GM21529 (cell line): ENCODE measurements around the gene LSAMP.
A peak's percentile ranks its signal among the peaks of the same experiment; 100 is the strongest.
"Not testable (repeated sequence)": the region's sequence is repeated elsewhere in the genome, so short reads cannot be mapped to it uniquely, and the experiment has no call there.

Source experiments
- ATAC-seq: cut with Tn5 transposase; IDR thresholded peaks from one replicate; pipeline ENCODE4 v1.9.1; 2021; ENCODE audit not compliant: unreplicated experiment

The LSAMP gene

DNA sequence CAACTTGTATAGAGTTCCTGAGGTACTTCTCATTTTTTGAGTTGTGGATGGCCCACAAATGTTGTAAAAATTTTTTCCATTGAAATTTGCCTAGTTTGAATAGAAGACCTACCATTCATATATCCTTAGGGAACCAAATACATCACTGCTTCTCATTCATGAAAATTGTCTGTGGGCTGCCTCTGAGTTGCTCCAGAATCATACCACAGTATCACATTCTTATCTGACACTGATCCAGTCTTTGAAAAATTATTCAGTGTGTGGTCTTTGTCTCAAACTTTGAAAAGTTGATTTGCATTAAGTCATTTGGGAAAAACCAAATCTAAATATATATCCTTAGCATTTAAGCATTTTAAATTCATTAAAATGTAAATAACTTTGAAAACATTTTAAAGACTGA, 321.1 kb downstream of the LSAMP start:
- no peak for ATAC-seq

DNA sequence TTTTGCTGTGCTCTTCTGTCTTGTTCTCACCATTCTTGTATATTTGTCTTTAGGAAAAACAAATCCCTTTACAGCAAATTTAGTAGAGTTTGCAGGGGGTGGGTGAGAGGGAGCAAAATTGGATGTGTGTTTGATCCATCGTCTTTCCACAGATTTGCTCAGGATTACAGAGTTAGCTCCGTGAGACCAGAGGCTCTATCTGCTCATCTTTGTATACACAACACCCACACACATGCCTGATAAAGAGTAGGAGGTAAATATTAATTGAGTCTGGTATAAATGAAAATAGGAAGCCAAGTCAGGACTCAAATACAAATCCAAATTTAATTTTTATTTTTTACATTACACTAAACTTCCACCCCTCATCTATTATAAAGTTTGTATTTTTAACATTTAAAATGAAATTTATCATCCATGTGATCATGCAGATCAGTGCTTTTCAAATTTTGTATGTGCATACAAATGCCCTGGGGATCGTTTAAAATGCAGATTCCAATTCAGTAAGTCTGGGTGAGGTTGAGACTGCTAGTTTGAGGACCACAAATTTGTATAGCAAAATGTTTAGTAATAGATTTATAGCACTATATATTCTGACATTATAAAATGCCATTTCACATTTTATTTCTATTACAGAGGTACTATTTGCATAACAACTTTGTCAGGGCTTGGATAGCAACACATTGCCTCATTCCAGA, 326.7 kb downstream of the LSAMP start:
- no peak for ATAC-seq

DNA sequence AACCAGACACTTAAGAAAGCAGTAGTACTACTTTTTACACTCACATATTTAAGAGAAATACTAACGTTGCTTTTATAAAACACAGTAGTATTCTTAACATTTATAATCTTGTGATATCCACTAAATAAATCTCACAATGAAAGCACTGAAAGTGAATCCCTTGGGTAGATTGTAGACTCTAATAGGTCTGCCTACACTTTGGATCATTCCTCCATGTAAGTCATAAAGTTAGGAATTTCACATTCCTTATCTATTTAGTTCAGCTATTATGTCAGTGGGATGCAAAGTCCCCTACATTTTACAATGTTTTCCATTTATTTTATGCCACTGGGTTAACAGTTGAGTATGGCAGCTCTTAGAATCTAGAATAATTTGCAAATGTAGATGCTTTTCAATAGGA, 330.7 kb downstream of the LSAMP start:
- no peak for ATAC-seq

DNA sequence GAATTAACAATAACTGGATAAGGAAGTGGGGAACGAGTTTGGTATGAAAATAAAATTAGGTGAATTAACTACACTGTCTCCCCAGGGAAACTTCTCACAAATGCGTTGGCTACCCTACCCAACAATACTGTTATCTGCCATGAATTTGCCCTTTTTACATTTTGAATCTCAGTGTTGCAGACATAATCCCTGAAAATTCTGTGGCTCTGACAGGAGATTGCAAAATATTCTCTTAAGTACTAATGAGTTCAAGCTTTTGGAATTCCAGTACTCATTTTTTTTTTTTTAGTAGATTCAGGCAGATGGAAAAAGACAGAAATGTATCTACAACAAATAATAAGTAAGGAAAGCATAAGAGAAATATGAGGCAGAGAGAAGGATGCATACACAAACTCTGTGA, 332.6 kb downstream of the LSAMP start:
- no peak for ATAC-seq

DNA sequence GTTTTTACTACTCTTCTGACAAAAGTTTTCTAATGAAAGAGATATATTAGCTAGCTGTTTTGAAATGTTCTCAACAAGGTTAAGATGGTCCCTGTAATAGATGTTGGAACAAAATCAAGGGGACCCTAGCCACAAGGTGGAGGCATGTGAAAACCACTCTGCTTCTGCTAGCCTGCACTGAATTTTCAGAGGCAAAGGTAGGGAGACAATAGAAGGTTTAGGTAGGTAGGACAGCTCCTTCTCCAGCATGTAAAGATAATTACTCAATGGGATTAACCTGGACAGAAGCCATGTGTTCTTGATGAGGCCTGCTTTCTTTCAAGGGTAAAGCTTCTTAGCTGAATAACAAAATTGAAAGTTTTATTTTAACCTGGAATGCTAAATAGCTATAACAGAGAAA, 333.5 kb downstream of the LSAMP start:
- ATAC-seq, result no peak

DNA sequence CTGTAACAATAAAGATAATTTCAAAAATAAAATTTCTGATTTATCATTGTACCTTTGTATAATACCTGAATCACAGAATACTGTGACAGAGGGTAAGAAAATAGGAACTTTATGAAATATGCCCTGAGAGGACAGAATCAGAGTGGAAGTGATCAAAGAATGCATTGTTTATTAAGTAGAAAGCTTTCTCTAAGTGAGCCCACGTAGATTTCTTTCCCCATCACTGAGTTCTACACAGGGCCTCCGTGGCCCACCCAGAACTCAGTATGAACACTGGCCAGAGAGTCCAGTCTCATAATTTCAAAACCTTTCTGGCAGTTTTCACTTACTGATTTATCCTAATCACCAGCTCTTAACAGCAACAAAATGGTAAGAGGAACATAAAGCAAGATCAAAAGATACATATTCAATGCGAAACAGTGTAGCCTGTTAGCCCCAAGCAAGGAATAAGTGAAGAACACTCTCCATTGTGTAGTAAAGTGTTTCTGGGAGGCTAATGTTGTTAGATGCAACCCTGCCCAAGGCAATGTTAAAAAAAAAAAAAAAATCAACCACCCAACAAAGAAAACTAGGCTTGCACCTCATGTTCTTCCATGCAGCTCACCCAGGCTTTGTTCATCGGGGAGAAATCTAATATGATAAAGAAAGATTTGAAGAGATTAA, 341.3 kb downstream of the LSAMP start:
- ATAC-seq, result no peak

DNA sequence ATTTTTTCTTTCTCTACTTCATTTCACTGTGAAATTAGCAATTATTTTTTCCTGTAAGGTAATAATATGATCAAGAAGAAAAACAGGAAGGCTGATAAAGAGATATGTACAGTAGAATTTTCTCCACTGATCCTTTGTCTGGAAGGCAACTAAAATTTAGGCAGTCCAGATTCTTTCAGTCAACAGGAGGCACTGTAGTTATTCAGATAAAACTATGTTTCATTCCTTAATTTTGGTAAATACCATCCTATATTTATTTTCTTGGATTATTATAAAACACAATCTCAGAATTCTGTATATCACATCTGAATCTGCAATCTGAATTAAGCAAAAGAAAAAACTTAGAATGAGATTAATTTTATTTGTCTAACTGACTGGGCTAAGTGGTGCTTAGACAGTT, 343.2 kb downstream of the LSAMP start:
- no peak for ATAC-seq

DNA sequence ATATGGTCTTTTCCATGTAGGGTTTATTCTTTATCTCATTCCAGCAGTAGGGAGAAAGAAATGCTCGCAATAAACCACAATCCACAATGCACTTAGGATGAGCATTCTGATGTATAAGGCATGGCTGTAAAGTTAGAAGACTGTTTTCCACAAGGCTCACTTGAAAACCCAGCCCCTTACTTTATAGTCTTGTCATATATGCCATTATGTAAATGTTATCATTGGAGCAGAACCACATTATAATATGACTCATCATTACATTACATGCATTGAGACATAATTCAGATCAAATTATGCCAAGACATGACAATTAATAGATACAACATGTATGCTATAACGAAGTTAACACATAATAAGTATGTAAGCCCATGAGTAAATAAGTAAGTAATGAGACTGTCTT, 348.1 kb downstream of the LSAMP start:
- no peak for ATAC-seq

DNA sequence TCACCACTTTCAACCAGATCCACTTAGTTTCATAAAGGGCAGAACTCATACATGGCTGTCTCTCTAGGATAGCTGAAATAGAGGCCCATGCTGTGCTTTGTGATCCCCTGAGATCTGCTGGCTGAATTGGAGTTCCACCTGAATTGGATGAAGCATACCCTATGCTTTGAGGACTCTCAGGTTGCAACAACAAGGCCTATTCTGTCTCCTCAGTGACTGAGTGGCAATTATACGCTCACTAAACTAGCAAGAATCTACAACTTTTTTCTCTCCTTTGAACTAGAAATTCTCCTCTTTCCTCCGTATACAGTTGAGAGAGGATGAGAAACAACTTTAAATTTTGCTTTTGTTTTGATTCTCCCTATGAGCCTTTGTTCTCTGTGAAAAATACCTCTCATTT, 348.7 kb downstream of the LSAMP start:
- no peak for ATAC-seq

DNA sequence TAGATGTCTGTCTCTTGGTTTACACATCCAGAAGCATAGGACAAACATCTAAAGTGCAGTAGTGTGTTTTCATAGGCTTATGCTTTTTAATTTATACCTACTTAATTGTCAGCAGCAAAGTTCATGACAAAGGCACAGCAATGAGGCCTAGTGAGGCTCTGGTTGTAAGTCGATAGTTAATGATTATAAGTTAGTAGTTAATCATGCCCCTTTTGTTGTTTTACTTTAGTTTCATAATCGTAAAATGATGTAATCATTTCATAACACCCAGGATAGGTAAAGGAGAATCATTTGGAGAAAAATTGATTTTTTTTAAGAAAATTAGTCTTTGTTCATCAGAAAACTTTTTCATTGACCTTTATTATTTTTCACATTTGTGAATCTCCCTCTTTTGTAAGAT, 351.9 kb downstream of the LSAMP start:
- ATAC-seq, result no peak

DNA sequence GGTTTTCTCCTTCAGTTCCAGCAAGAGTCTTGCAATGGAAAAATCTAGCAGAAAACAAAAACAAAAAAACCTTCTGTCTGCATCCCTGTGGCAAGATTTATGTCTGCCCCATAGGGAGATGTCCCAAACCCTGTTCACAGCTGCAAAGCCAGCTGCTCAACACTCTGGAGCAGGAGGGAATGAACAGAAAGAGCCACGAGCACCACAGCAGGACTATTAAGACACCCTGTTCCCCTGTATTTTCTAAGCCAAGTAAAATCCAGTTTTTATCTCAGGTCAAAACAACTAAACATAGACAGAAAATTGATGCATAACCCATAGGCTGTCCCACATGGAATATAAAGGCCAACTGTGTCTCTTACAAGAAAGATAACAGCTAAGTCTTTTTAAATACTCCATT, 357.9 kb downstream of the LSAMP start:
- no peak for ATAC-seq

DNA sequence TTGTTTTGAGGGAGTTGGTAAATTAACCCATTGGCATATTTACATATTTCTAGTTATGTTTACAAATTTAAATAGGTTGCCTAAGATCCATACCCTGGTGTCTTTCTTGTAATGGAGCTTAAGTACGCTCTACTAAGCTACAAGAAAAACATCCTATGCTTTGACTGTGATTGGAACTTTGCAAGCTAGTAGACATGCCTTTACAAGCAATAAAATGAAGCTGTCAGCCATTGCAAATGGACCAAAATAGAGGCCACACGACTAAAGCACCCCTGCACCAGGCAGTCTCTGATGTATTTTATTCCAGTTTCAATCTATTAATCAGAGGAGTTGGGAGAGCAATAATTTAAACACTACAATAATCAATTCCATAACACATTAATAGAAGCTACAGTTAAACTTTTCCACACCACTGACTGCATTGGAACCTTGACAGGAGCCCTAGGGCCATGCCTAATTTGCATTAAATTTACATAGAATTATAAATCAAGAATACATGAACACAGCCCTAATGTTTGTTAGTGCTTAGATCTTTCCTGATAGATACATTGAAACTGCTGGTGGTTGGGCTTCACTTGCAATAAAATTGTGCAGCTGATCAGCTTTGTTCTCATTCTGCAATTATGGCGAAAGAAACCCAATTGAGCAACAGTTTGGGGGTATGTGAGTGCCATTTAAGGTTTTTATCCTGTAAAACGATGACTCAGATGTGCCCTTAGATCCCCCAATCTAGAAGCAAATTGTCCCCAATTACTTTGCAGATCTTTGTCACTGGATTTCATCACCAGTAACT, 360.1 kb downstream of the LSAMP start:
- ATAC-seq, result no peak

DNA sequence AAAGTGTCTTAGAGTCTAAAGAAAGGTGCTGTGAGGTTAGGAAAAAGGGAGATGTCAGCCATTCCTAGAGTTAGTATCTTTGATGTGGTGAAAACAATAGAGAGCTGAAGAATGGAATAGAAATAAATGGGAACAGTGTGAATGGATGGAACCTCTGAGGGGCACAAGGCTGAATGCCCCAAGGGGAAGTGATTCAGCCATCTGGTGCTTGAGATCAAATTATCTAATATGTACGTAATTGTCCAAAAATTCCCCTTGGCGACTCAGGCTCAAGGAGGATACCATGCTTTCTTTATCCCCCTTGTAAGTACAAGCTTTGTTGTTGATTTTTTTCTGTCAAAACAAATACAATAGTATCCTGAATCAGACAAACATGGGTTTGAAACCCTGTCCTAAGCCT, 361.6 kb downstream of the LSAMP start:
- no peak for ATAC-seq

DNA sequence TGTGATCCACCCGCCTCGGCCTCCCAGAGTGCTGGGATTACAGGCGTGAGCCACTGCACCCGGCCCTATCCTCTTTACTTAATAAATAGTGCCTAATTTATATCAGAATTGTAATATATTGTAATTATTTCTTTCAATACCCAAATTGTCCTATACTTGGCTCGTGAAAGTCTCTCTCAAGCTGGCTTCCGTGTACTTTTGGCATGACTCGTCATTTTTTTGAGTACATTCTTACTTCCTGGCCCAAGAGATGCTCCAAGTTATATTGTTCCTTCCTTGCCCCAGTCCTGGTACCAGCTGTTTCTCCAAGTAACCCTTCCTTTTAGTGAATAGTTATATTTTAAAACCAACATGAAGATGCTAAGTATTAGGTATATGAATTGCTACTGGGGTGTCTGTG, 366.7 kb downstream of the LSAMP start:
- no peak for ATAC-seq

DNA sequence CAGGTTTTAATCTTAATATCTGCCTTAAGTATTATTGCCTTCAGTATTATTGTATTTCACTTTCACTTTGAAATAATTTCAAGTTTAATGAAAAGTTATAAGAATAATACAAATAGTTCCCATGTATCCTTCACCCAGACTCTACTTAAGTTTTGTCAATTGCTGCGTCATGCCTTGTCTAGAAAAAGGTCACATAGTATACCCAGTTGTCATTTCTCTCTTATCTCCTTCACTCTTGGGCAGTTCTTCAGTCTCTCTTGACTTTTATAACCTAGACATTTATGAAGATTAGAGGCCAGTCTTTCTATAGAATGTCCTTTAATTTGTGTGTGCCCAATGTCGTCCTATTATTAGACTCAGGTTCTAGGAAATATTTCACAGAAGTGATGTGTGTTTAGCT, 367.7 kb downstream of the LSAMP start:
- no peak for ATAC-seq

DNA sequence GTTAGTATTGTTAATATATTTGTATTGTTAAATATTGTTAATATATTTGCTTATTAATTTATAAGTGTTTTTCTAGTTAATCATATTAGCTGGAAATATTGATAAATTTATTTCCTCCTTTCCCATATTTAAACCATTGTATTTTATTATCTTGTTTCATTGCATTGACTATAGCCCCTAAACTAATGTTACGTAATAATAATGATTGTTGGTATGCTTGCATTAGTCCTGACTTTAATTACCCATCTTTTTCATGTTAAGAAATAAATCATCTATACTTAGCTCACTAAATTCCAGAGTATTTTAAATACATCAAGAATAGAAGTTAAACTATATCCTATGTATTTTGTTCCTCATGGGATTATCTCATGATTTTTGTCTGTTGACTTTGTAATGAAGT, 368.2 kb downstream of the LSAMP start:
- ATAC-seq, result no peak

DNA sequence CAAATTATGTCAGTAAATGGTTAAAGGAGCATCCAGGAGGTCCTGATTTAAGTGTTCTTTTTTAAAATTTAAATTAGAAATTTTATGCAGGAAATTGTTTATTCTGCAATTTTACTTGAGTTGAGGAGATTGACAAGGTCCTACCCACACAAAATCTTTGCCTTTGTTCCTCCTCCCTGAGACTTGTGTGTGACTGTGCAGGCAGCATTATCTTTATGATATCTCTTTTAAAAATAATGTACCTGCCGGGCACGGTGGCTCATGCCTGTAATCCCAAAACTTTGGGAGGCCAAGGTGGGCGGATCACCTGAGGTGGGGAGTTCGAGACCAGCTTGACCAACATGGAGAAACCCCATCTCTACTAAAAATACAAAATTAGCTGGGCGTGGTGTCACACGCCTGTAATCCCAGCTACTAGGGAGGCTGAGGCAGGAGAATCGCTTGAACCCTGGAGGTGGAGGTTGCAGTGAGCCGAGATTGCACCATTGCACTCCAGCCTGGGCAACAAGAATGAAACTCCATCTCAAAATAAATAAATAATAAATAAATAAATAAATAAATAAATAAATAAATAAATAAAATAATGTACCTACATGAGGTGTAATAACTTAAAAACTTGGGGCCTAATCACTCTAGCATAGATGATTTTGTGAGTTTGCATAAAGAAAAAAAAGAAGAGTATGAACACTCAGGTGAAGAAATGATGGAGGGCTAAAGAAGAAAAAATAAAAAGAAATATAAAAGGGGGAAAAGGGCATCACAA, 374.6 kb downstream of the LSAMP start:
- not testable (repeated sequence) for ATAC-seq

DNA sequence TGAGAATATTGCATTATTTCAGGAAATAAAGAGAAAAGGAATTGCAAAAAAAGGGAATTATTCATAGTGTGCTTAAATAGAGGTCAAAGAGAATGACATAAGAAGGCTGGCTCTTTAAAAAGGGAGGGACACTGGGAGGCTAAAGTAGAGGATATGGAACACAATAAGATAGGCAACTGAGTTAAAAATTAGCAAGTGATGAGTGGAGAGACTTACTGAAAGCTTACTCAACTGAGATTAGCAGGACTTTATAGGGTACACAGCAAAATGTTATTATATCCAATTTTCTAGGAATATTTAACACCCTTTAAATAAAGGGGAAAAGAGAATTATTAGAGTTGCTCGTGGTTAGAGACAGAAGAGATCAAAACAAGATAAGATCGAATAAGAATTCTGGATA, 375.2 kb downstream of the LSAMP start:
- no peak for ATAC-seq

DNA sequence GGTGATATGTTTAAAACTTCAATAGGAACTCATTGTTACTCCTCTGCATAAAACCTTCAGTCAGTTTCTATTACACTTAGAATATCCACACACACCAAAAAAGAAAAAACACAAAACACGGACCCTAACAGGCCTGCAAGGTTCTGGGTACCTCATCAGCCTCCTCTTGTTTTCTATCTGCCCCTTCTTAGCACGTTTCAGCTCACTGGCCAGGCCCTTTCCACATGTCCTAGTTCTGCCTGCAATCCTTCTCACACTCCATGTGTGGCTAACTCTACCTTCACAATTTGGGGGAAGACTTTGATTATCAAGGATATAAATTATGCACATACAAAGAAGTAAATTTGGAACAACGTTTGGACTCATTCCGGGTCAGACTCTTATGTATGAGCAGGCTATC, 376.3 kb downstream of the LSAMP start:
- ATAC-seq, result no peak

DNA sequence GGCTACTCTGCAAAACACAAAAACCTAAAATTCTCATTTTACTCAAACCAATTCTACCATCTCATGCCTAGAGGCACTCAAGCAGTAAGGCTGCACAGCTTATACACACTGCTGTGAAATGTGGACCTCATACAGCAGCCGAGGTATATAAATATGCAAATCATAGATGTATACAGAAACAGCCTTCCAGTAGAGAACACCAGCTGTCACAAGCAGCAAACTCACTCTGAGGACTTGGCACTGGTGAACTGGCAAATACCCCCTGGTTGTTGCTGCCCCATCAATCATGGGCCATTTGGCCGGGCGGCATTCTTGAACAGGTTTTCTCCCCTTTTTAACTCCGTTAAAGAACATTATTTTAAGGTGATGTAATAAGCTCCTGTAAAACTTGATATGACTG, 378.0 kb downstream of the LSAMP start:
- ATAC-seq, result peak; percentile 89

DNA sequence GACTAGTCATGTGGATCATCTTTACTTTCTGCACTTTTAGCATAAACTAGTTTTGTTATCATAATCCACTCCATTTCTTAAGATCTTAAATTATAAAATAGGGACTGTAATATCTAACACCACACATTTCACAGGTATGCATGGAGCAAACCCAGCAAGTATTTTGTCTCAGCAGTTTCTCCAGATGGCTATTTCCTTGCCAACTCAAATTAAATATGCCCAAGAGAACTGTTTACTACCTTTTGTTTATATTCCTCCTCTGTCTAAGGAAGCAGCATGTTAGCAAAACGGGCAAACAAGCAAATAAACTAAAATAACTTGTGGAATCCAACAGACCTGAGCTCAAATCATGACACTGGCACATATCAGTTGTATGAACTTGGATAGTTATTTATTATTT, 379.8 kb downstream of the LSAMP start:
- ATAC-seq, result no peak

DNA sequence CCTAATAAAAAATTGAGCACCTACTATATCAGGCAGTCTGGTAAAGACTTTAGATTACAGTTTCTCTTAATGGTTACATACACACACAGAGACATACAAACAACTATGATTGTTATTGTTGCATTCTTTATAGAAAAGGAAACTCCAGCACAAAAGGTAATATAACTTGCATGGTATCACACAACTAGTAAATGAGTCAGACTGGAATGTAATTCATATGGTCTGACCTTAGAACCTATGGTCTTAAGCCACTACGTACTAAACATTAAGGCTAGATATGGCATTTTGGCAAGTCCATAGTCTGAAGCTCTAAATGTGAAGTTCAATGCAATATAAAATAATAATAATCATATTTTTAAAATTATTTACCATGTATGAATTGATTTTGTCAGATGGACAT, 380.6 kb downstream of the LSAMP start:
- no peak for ATAC-seq
